Breast epithelium (tissue), 4 donors: ENCODE measurements around the gene KRTAP19-6. TPM values are rescaled to one million over a fixed set of nuclear protein-coding genes. Genes with fewer than 3 reads are reported as not detected.

Experiments used
- DNase-seq, 2 donors: peaks; one replicate each; pipeline ENCODE4 v3.0.0-alpha.2; 2019; ENCODE audit warnings: low spot score in 2 of 2
- H3K27ac ChIP-seq, 2 donors: fragments of 200-600 bp; sonication (generic) in 1 of 2; one replicate each; pipeline ENCODE4 v1.5.1; 2016 to 2019; ENCODE audit warnings: mild to moderate bottlenecking in 1 of 2
- H3K27me3 ChIP-seq, 2 donors: fragments of 200-600 bp; sonication (generic) in 1 of 2; one replicate each; pipeline versions ENCODE4 v1.5.1 to v1.6.0; 2017 to 2019; ENCODE audit warnings: control low read depth in 1 of 2, mild to moderate bottlenecking in 1 of 2
- H3K36me3 ChIP-seq: fragments of 200-600 bp; one replicate; pipeline ENCODE4 v1.5.1; 2019
- H3K4me1 ChIP-seq, 2 donors: fragments of 200-600 bp; sonication (generic); one replicate each; pipeline ENCODE4 v1.5.1; 2016 to 2019; ENCODE audit warnings: control low read depth in 1 of 2
- H3K4me3 ChIP-seq, 3 donors: fragments of 200-600 bp; sonication (generic); 1 replicate in 2 of 3; 2 replicates in 1 of 3; pipeline ENCODE4 v1.5.1; 2016 to 2019; ENCODE audit warnings: mild to moderate bottlenecking in 3 of 3, moderate library complexity in 2 of 3
- H3K9me3 ChIP-seq, 2 donors: fragments of 200-600 bp; sonication (generic) in 1 of 2; one replicate each; pipeline ENCODE4 v1.5.1; 2016 to 2019; ENCODE audit warnings: control low read depth in 1 of 2
- CTCF ChIP-seq, 3 donors: fragments of 450-650 bp; IDR thresholded peaks; one replicate each; pipeline ENCODE4 v1.5.1; 2016 to 2017; ENCODE audit warnings: antibody characterized with exemption in 3 of 3, mild to moderate bottlenecking in 3 of 3, moderate library complexity in 3 of 3
- POLR2A ChIP-seq: fragments of 450-650 bp; IDR thresholded peaks from one replicate; pipeline ENCODE4 v1.6.1; 2016; ENCODE audit warnings: antibody characterized with exemption, mild to moderate bottlenecking, moderate library complexity
- POLR2AphosphoS5 ChIP-seq, 3 donors: sonication (generic); formaldehyde crosslinking; IDR thresholded peaks; one replicate each; pipeline ENCODE4 v1.6.1; 2017; ENCODE audit warnings: antibody characterized with exemption in 3 of 3
- intact Hi-C: fragments of 100-400 bp; cut with DNase I; formaldehyde crosslinking; loops from one replicate; pipeline ENCODE4 v1.15.1; 2023; ENCODE audit warnings: low total_unique reads
- total RNA-seq, 3 donors: library from RNA; depleted of rRNA; stranded (reverse); fragments of >200 nt; gene quantifications; one replicate each; pipeline ENCODE4 v1.1.0, GENCODE V29; 2016

KRTAP19-6 gene
- total RNA-seq = not detected

- no peaks in the 10 kb centered on the region for H3K27me3 ChIP-seq
- no peak for DNase-seq
- H3K27ac ChIP-seq = no peak within 1 kb of the TSS
- no peaks in the 10 kb centered on the region for H3K9me3 ChIP-seq
- H3K4me3 ChIP-seq = no peak within 1 kb of the TSS
- TF ChIP-seq CTCF (IDR thresholded peaks at IDR 0.05) (no peak), POLR2A (no peak), POLR2AphosphoS5 (IDR thresholded peaks at IDR 0.05) (no peak)
- no peaks in the 10 kb centered on the region for H3K4me1 ChIP-seq
- intact Hi-C loops = no loop called here
- H3K36me3 ChIP-seq = peaks cover 6% of the 10 kb centered on the region
These were observed at the start of gene KRTAP19-6 for GRCh38 chr21:30541764-30542163. Gene KRTAP19-6 (minus strand): TSS chr21:30541864. CDS start chr21:30541833, 31 bp downstream.

GRCh38 chr21:30590297-30590696 is 48.6 kb upstream of the KRTAP19-6 start, which contains the start of gene KRTAP22-2:
Gene KRTAP22-2 (minus strand): TSS chr21:30590397.
- Histone ChIP-seq H3K9me3 (peaks cover 0 to 6% of the 10 kb centered on the region in 2 donors), H3K4me3 (no peak within 1 kb of the TSS), H3K36me3 (no peaks in the 10 kb centered on the region), H3K27ac (no peak within 1 kb of the TSS), H3K27me3 (no peaks in the 10 kb centered on the region), H3K4me1 (no peaks in the 10 kb centered on the region)
- intact Hi-C loops = no loop called here
- TF ChIP-seq CTCF (IDR thresholded peaks at IDR 0.05) (no peak), POLR2AphosphoS5 (IDR thresholded peaks at IDR 0.05) (no peak), POLR2A (no peak)
- DNase-seq = no peak

GRCh38 chr21:30582870-30583269 is 41.2 kb upstream of the KRTAP19-6 start:
- Histone ChIP-seq H3K9me3 (peaks cover 0 to 6% of the 10 kb centered on the region in 2 donors), H3K27me3 (no peaks in the 10 kb centered on the region), H3K36me3 (no peaks in the 10 kb centered on the region), H3K27ac (no peak overlapping the region), H3K4me1 (no peaks in the 10 kb centered on the region), H3K4me3 (no peak overlapping the region)
- TF ChIP-seq POLR2AphosphoS5 (IDR thresholded peaks at IDR 0.05) = no peak
- TF ChIP-seq CTCF (IDR thresholded peaks at IDR 0.05) = no peak
- TF ChIP-seq POLR2A = no peak
- no peak for DNase-seq
- intact Hi-C loops = no loop called here

GRCh38 chr21:30580132-30580531 is 38.5 kb upstream of the KRTAP19-6 start:
- H3K4me1 ChIP-seq = no peaks in the 10 kb centered on the region
- H3K4me3 ChIP-seq = no peak overlapping the region
- no peak for DNase-seq
- no peaks in the 10 kb centered on the region for H3K9me3 ChIP-seq
- TF ChIP-seq CTCF (IDR thresholded peaks at IDR 0.05) = no peak
- no peaks in the 10 kb centered on the region for H3K36me3 ChIP-seq
- intact Hi-C loops = no loop called here
- no peak overlapping the region for H3K27ac ChIP-seq
- no peaks in the 10 kb centered on the region for H3K27me3 ChIP-seq

GRCh38 chr21:30579346-30579745 is 37.7 kb upstream of the KRTAP19-6 start:
- H3K27me3 ChIP-seq = no peaks in the 10 kb centered on the region
- intact Hi-C loops = no loop called here
- H3K36me3 ChIP-seq = no peaks in the 10 kb centered on the region
- H3K27ac ChIP-seq = no peak overlapping the region
- TF ChIP-seq POLR2AphosphoS5 (IDR thresholded peaks at IDR 0.05) (no peak), CTCF (IDR thresholded peaks at IDR 0.05) (no peak), POLR2A (no peak)
- H3K9me3 ChIP-seq = no peaks in the 10 kb centered on the region
- H3K4me1 ChIP-seq = no peaks in the 10 kb centered on the region
- DNase-seq = no peak
- no peak overlapping the region for H3K4me3 ChIP-seq
